GM06990 (cell line): ENCODE measurements around the gene C22orf39.

Experiments used
- DNase-seq: peaks from one replicate; pipeline ENCODE4 v3.0.0-alpha.2; 2011; ENCODE audit not compliant: insufficient read length; ENCODE audit errors: extremely low read depth
- H3K27me3 ChIP-seq: replicated peaks from 2 replicates; pipeline ENCODE4 v1.6.0; 2011; ENCODE audit warnings: low read length; ENCODE audit not compliant: control insufficient read depth, insufficient read depth
- H3K36me3 ChIP-seq: 2 replicates; pipeline ENCODE4 v1.5.1; 2011; ENCODE audit warnings: low read length; ENCODE audit not compliant: control insufficient read depth, insufficient read depth
- H3K4me3 ChIP-seq: replicated peaks from 2 replicates; pipeline ENCODE4 v1.5.1; 2011; ENCODE audit warnings: low read depth, mild to moderate bottlenecking, control low read depth, low read length
- TF ChIP-seq, protein P1 (sequence below): IDR thresholded peaks from 2 replicates; pipeline ENCODE4 v1.5.1; 2011; ENCODE audit warnings: low read length, control low read depth, mild to moderate bottlenecking, inconsistent platforms; ENCODE audit not compliant: insufficient read depth, poor library complexity, severe bottlenecking

C22orf39 gene

GRCh38 chr22:19466848-19467752, 19.6 kb upstream of the C22orf39 start:
- no peaks in the 10 kb centered on the region for H3K27me3 ChIP-seq
- TF ChIP-seq, protein P1, sequence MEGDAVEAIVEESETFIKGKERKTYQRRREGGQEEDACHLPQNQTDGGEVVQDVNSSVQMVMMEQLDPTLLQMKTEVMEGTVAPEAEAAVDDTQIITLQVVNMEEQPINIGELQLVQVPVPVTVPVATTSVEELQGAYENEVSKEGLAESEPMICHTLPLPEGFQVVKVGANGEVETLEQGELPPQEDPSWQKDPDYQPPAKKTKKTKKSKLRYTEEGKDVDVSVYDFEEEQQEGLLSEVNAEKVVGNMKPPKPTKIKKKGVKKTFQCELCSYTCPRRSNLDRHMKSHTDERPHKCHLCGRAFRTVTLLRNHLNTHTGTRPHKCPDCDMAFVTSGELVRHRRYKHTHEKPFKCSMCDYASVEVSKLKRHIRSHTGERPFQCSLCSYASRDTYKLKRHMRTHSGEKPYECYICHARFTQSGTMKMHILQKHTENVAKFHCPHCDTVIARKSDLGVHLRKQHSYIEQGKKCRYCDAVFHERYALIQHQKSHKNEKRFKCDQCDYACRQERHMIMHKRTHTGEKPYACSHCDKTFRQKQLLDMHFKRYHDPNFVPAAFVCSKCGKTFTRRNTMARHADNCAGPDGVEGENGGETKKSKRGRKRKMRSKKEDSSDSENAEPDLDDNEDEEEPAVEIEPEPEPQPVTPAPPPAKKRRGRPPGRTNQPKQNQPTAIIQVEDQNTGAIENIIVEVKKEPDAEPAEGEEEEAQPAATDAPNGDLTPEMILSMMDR = no peak
- no peak for DNase-seq
- no peak overlapping the region for H3K4me3 ChIP-seq
- H3K36me3 ChIP-seq = peaks cover 57% of the 10 kb centered on the region

GRCh38 chr22:19466126-19466716, 18.7 kb upstream of the C22orf39 start:
- H3K36me3 ChIP-seq = peaks cover 50% of the 10 kb centered on the region
- no peak overlapping the region for H3K4me3 ChIP-seq
- TF ChIP-seq, protein P1 = no peak
- no peak for DNase-seq
- no peaks in the 10 kb centered on the region for H3K27me3 ChIP-seq

DNA sequence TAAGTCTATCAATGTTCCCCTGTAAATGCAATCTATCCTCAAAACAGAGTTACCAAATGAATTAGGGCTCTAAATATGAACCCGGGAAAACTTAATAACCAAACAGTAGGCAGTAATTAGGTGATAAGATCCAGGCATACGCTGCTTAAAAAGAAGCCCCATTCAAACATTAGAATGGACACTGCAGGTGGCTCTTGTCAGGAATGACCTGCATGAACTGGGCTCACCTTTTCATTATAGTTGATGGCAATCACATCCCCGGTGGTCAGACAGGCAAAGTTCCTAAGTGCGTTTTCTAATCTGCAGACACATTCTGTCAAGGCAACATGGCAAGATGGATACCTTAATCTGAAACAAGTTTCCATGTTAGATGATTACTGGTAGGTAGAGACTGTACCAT, 17.5 kb upstream of the C22orf39 start:
- Histone ChIP-seq H3K36me3 (peaks cover 43% of the 10 kb centered on the region), H3K4me3 (no peak overlapping the region), H3K27me3 (no peaks in the 10 kb centered on the region)
- TF ChIP-seq, protein P1 = no peak
- DNase-seq = no peak

- Histone ChIP-seq H3K36me3 (peaks cover 39% of the 10 kb centered on the region), H3K4me3 (no peak overlapping the region), H3K27me3 (no peaks in the 10 kb centered on the region)
- DNase-seq = no peak
- TF ChIP-seq, protein P1 = no peak
Observed at GRCh38 chr22:19464546-19464945, 17.0 kb upstream of the C22orf39 start.

DNA sequence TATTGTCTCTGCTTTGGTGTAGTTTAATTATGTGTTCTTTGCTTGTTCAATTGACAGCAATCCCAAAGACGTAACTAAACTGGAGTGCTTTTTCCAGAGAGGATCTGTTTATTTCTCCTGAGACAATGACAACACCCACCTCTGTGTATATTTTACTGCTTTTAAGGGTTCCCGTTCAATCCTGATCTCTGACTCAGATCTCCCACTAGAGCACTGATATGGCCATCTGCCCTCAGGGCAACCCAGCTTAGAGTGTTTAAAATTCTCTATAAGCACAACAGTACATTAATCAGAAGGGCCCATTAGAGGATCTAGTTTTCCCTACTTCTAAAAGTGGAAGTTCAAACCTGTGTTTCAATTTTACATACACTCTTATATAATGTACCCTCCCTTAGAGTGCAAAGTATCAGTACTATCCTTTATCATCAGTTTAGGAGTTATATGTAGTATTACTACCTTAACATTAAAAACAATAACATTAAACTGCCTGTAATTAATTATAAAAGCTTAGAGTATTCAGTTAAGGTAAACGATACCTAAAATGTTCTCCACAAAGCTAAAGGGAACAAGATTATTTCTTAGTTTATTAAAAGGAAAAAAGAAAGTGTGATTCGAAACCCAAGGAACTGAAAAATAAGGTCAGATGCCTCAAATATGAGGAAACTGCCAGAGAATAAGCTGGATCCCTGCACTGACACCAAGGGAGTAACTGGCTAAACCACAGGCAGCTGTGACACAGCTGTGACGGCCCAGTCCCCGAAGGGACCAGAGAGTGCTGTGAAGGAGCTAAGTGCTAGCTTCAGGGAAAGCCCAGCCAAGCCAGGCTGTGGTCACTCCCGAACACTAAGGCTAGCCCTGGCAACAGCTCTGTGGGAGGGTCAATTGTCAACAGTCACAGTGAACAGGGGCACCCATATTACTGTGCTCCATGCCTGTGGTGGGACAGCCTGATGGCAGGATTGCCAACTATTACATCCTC, 16.3 kb upstream of the C22orf39 start:
- DNase-seq = no peak
- no peaks in the 10 kb centered on the region for H3K27me3 ChIP-seq
- TF ChIP-seq, protein P1 = no peak
- H3K4me3 ChIP-seq = no peak overlapping the region
- peaks cover 31% of the 10 kb centered on the region for H3K36me3 ChIP-seq
